Measurements from ENCODE around the gene ARHGEF4. TPM values are rescaled to one million over a fixed set of nuclear protein-coding genes. Genes with fewer than 3 reads are reported as not detected.

The ARHGEF4 gene
- total and polyA plus RNA-seq, 7 experiments from 2014 or later: 2.0 to 4.4 (median 3.0) TPM; not detected in 1

DNA sequence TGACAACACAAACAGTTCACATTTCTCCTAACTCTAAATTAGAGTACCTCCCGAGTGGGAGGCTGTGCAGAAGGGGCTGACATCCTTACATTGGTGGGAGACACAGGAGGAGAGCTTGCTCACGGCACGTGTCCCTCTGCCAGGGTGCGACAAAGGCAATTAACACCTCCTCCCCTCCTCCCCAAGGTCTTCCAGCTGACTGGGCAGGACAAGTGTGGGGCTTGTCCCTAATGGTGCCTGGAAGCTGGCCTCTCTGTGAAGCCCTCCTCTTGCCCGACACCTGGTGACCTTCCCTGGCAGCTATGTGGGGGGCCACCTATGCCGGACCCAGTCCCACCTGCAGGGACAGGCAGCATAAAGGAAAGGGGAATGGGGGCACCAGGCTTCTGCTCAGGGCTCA lies 199.6 kb downstream of the ARHGEF4 start:
- H3K27ac ChIP-seq (ENCODE audit: low read depth, low read length): no peak overlapping the region
- Mint-ChIP-seq H3K27ac (no peak overlapping the region), H3K27me3 (peaks cover 0 to 53% (median 6%) of the 10 kb centered on the region in 5 donors), H3K36me3 (no peaks in the 10 kb centered on the region), H3K9me3 (no peaks in the 10 kb centered on the region), H3K4me1 (peaks cover 2 to 37% (median 25%) of the 10 kb centered on the region in 7 donors), H3K4me3 (peak overlapping the region in 8 of 10 donors; percentile 17 to 78 (median 56))
- peaks cover 9 to 19% of the 10 kb centered on the region in 2 donors for H3K4me1 ChIP-seq (ENCODE audit: control insufficient read depth in 2 of 2, insufficient read depth in 2 of 2, low read length in 2 of 2)
- ChIA-PET POLR2A (interaction anchor here (0.5 kb wide), 1 partner anchor 68 kb away, joined by 4 read pairs; no protein-coding TSS in a partner anchor), CTCF (no interaction called here)
- H3K9me3 ChIP-seq (ENCODE audit: control insufficient read depth in 2 of 3, low read length in 3 of 3): no peaks in the 10 kb centered on the region
- DNase-seq (no peak), ATAC-seq (no peak)
- H3K4me3 ChIP-seq (ENCODE audit: low read length): no peak overlapping the region
- intact Hi-C loops (cut with micrococcal nuclease): no loop called here
- H3K36me3 ChIP-seq (ENCODE audit: control insufficient read depth in 2 of 3, insufficient read depth in 3 of 3, low read length in 3 of 3): no peaks in the 10 kb centered on the region
- no peaks in the 10 kb centered on the region for H3K27me3 ChIP-seq (ENCODE audit: control insufficient read depth in 2 of 2, insufficient read depth in 2 of 2, low read length in 2 of 2)

GRCh38 chr2:131036696-131037397 lies 200.1 kb downstream of the ARHGEF4 start:
- H3K27me3 Mint-ChIP-seq: peaks cover 0 to 53% (median 6%) of the 10 kb centered on the region in 5 donors
- H3K4me1 Mint-ChIP-seq: peaks cover 7 to 43% (median 31%) of the 10 kb centered on the region in 7 donors
- H3K4me3 Mint-ChIP-seq: peak overlapping the region in 4 of 10 donors; percentile 29 to 78 (median 56)
- intact Hi-C loops (cut with micrococcal nuclease): no loop called here
- DNase-seq (no peak), ATAC-seq (no peak)
- peaks cover 15 to 25% of the 10 kb centered on the region in 2 donors for H3K4me1 ChIP-seq (ENCODE audit: control insufficient read depth in 2 of 2, insufficient read depth in 2 of 2, low read length in 2 of 2)
- H3K27ac Mint-ChIP-seq: no peak overlapping the region
- H3K9me3 Mint-ChIP-seq: no peaks in the 10 kb centered on the region
- H3K4me3 ChIP-seq (ENCODE audit: low read length): no peak overlapping the region
- H3K9me3 ChIP-seq (ENCODE audit: control insufficient read depth in 2 of 3, low read length in 3 of 3): no peaks in the 10 kb centered on the region
- ChIA-PET POLR2A (no interaction called here), CTCF (no interaction called here)
- no peak overlapping the region for H3K27ac ChIP-seq (ENCODE audit: low read depth, low read length)
- no peaks in the 10 kb centered on the region for H3K36me3 ChIP-seq (ENCODE audit: control insufficient read depth in 2 of 3, insufficient read depth in 3 of 3, low read length in 3 of 3)
- H3K27me3 ChIP-seq (ENCODE audit: control insufficient read depth in 2 of 2, insufficient read depth in 2 of 2, low read length in 2 of 2): no peaks in the 10 kb centered on the region
- H3K36me3 Mint-ChIP-seq: no peaks in the 10 kb centered on the region

DNA sequence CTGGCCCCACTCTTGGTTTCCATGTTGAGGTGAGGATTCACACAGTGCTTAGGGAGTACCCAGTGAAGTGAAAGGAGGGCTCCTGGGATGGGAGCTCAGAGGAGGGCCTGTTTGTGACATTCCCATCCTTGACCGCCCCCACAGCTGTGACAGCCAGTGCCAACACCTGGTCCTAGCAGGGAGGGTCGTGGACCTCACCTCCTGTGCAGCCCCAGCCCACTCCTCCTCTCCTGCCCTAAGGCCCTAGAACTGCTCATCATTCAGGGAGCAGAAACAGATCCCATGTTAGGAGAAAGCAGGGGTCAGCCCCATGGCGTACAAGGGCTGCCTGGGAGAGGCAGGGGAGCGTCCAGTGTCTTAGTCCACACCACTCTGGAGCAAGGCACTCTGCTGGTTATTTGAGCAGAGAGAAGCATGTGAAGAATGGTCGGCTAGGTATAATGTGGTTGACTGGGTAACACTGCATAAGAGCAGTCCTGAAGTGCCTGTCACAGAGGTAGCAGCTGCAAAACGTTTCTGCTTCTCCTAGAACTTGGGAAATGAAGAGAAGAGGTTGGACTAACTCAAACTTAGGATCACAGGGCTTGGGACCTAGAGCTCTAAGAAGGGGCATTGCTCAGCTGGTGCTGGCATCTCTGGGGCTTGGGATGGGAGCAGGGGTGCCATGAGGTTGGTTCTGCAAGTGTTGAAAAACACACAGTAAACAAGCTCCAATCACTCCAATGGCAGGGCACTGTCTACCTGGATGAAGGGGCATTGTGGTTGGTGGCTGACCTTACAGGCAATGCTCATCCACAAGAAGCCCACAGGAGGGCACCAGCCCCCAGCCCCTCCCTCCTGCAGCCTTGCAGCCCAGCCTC lies 200.9 kb downstream of the ARHGEF4 start:
- H3K36me3 ChIP-seq (ENCODE audit: control insufficient read depth in 2 of 3, insufficient read depth in 3 of 3, low read length in 3 of 3): no peaks in the 10 kb centered on the region
- no peaks in the 10 kb centered on the region for H3K9me3 ChIP-seq (ENCODE audit: control insufficient read depth in 2 of 3, low read length in 3 of 3)
- H3K27ac ChIP-seq (ENCODE audit: low read depth, low read length): no peak overlapping the region
- Mint-ChIP-seq H3K27ac (peak overlapping the region in 2 of 9 donors; percentile 14 to 34), H3K4me3 (peak overlapping the region in 8 of 10 donors; percentile 10 to 68 (median 39)), H3K27me3 (peaks cover 0 to 53% (median 6%) of the 10 kb centered on the region in 5 donors), H3K4me1 (peaks cover 7 to 50% (median 37%) of the 10 kb centered on the region in 7 donors), H3K36me3 (no peaks in the 10 kb centered on the region), H3K9me3 (no peaks in the 10 kb centered on the region)
- CTCF ChIA-PET: no interaction called here
- DNase-seq: no peak
- H3K4me3 ChIP-seq (ENCODE audit: low read length): no peak overlapping the region
- intact Hi-C loops (cut with micrococcal nuclease): no loop called here
- no peaks in the 10 kb centered on the region for H3K27me3 ChIP-seq (ENCODE audit: control insufficient read depth in 2 of 2, insufficient read depth in 2 of 2, low read length in 2 of 2)
- peaks cover 19 to 31% of the 10 kb centered on the region in 2 donors for H3K4me1 ChIP-seq (ENCODE audit: control insufficient read depth in 2 of 2, insufficient read depth in 2 of 2, low read length in 2 of 2)
- ATAC-seq: no peak
- POLR2A ChIA-PET: no interaction called here

GRCh38 chr2:131038258-131039100 lies 201.8 kb downstream of the ARHGEF4 start:
- intact Hi-C loops (cut with micrococcal nuclease): no loop called here
- CTCF ChIA-PET: no interaction called here

DNA sequence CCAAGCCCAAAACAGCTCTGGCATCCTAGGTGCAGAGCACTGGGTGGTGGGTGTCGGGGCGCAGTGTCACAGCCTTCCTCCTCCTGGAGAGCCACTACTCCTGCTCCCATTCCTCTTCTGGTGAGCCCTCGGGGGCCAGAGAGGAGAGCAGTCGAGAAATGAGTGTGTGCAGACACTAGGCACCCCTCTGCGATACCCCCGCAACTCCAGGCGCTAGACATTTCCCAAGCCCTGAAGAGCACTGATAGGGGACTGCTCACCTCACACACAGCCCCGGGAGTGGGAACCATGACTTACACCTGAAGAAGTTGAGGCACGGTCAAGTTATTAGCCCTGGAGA lies 202.4 kb downstream of the ARHGEF4 start:
- no peaks in the 10 kb centered on the region for H3K9me3 ChIP-seq (ENCODE audit: control insufficient read depth in 2 of 3, low read length in 3 of 3)
- H3K4me3 ChIP-seq (ENCODE audit: low read length): no peak overlapping the region
- no peak for DNase-seq
- Mint-ChIP-seq H3K9me3 (no peaks in the 10 kb centered on the region), H3K27me3 (peaks cover 0 to 41% (median 0%) of the 10 kb centered on the region in 5 donors), H3K4me3 (peak overlapping the region in 8 of 10 donors; percentile 60 to 88 (median 83)), H3K36me3 (no peaks in the 10 kb centered on the region), H3K27ac (peak overlapping the region in 1 of 9 donors; percentile 65), H3K4me1 (peaks cover 7 to 45% (median 30%) of the 10 kb centered on the region in 7 donors)
- peaks cover 19 to 26% of the 10 kb centered on the region in 2 donors for H3K4me1 ChIP-seq (ENCODE audit: control insufficient read depth in 2 of 2, insufficient read depth in 2 of 2, low read length in 2 of 2)
- intact Hi-C loops (cut with micrococcal nuclease): no loop called here
- no peaks in the 10 kb centered on the region for H3K36me3 ChIP-seq (ENCODE audit: control insufficient read depth in 2 of 3, insufficient read depth in 3 of 3, low read length in 3 of 3)
- H3K27ac ChIP-seq (ENCODE audit: low read depth, low read length): no peak overlapping the region
- ATAC-seq: no peak
- POLR2A ChIA-PET: no interaction called here
- no peaks in the 10 kb centered on the region for H3K27me3 ChIP-seq (ENCODE audit: control insufficient read depth in 2 of 2, insufficient read depth in 2 of 2, low read length in 2 of 2)
- CTCF ChIA-PET: no interaction called here

More at GRCh38 chr2:131038258-131039100, 201.8 kb downstream of the ARHGEF4 start:
- no peak overlapping the region for H3K27ac ChIP-seq (ENCODE audit: low read depth, low read length)
- Mint-ChIP-seq H3K27me3 (peaks cover 0 to 46% (median 3%) of the 10 kb centered on the region in 5 donors), H3K36me3 (no peaks in the 10 kb centered on the region), H3K4me3 (peak overlapping the region in 4 of 10 donors; percentile 51 to 85 (median 72)), H3K9me3 (no peaks in the 10 kb centered on the region), H3K27ac (no peak overlapping the region), H3K4me1 (peaks cover 7 to 51% (median 35%) of the 10 kb centered on the region in 7 donors)
- H3K4me3 ChIP-seq (ENCODE audit: low read length): no peak overlapping the region
- H3K4me1 ChIP-seq (ENCODE audit: control insufficient read depth in 2 of 2, insufficient read depth in 2 of 2, low read length in 2 of 2): peaks cover 19 to 31% of the 10 kb centered on the region in 2 donors
- no peaks in the 10 kb centered on the region for H3K9me3 ChIP-seq (ENCODE audit: control insufficient read depth in 2 of 3, low read length in 3 of 3)
- DNase-seq (no peak), ATAC-seq (no peak)
- no peaks in the 10 kb centered on the region for H3K36me3 ChIP-seq (ENCODE audit: control insufficient read depth in 2 of 3, insufficient read depth in 3 of 3, low read length in 3 of 3)
- H3K27me3 ChIP-seq (ENCODE audit: control insufficient read depth in 2 of 2, insufficient read depth in 2 of 2, low read length in 2 of 2): no peaks in the 10 kb centered on the region
- POLR2A ChIA-PET: no interaction called here

GRCh38 chr2:131039535-131039907 lies 202.8 kb downstream of the ARHGEF4 start:
- Mint-ChIP-seq H3K9me3 (no peaks in the 10 kb centered on the region), H3K4me3 (peak overlapping the region in 8 of 10 donors; percentile 60 to 88 (median 83)), H3K4me1 (peaks cover 7 to 42% (median 26%) of the 10 kb centered on the region in 7 donors), H3K27me3 (peaks cover 0 to 36% (median 0%) of the 10 kb centered on the region in 5 donors), H3K36me3 (no peaks in the 10 kb centered on the region), H3K27ac (peak overlapping the region in 3 of 9 donors; percentile 20 to 82 (median 28))
- Histone ChIP-seq H3K4me3 (ENCODE audit: low read length) (peak overlapping the region; percentile 63), H3K9me3 (ENCODE audit: control insufficient read depth in 2 of 3, low read length in 3 of 3) (no peaks in the 10 kb centered on the region), H3K4me1 (ENCODE audit: control insufficient read depth in 2 of 2, insufficient read depth in 2 of 2, low read length in 2 of 2) (peaks cover 19 to 23% of the 10 kb centered on the region in 2 donors), H3K27ac (ENCODE audit: low read depth, low read length) (no peak overlapping the region), H3K36me3 (ENCODE audit: control insufficient read depth in 2 of 3, insufficient read depth in 3 of 3, low read length in 3 of 3) (no peaks in the 10 kb centered on the region), H3K27me3 (ENCODE audit: control insufficient read depth in 2 of 2, insufficient read depth in 2 of 2, low read length in 2 of 2) (no peaks in the 10 kb centered on the region)
- ChIA-PET POLR2A (interaction anchor here (2.7 kb wide), 1 partner anchor 53 kb away, joined by 15 read pairs; the partner anchor contains the start of gene FAM168B), CTCF (no interaction called here)
- intact Hi-C loops (cut with micrococcal nuclease): no loop called here
- DNase-seq (no peak), ATAC-seq (no peak)
